ENCODE results near the gene GSN. TPM values are rescaled to one million over a fixed set of nuclear protein-coding genes. Genes with fewer than 3 reads are reported as not detected.

GSN gene
- total and polyA plus RNA-seq, 2 of the 8 experiments (the other 6 are each of a cell fraction or from before 2014, with no cell fraction given), result 52.3 to 94.5 TPM

- no peaks in the 10 kb centered on the region for H3K27me3 ChIP-seq (replicated peaks in 1 of 4; ENCODE audit: control insufficient read depth in 3 of 4, extremely low read depth in 1 of 4, insufficient read depth in 3 of 4, low read length in 3 of 4)
- H3K23ac ChIP-seq (ENCODE audit: insufficient read length), result no peak overlapping the region
- no peak overlapping the region for H3K27ac ChIP-seq (ENCODE audit: low read depth, low read length)
- no peak for FAIRE-seq
- peaks cover 0 to 6% (median 0%) of the 10 kb centered on the region in 4 experiments; a peak in 3 of 8 replicates for H3K36me3 ChIP-seq (ENCODE audit: control insufficient read depth in 2 of 4, insufficient read depth in 4 of 4, low read length in 3 of 4)
- TF ChIP-seq USF2 (IDR thresholded peaks at IDR 0.05; ENCODE audit: low read length) (no peak), CTCF (IDR thresholded peaks at IDR 0.05; ENCODE audit: control extremely low read depth in 1 of 3, insufficient read depth in 1 of 3, low read depth in 1 of 3, low read length in 3 of 3) (no peak)
- 91% methylated on average over 10 of the region's 10 CpGs; no CpG with 5 or more reads in 1 of the 2 experiments for WGBS, 2 experiments (ENCODE audit: extremely low coverage in 1 of 2, insufficient coverage in 1 of 2, insufficient read length in 1 of 2, insufficient replicate concordance in 2 of 2, low coverage in 1 of 2, low lambda C conversion rate in 2 of 2, missing lambda C conversion rate in 1 of 2)
- no peak overlapping the region for H2BK15ac ChIP-seq (ENCODE audit: low read length)
- H2AFZ ChIP-seq (ENCODE audit: low read length), result no peak overlapping the region
- no peaks in the 10 kb centered on the region for H3K79me2 ChIP-seq (ENCODE audit: control insufficient read depth in 1 of 2, insufficient read depth in 2 of 2, low read length in 2 of 2)
- no peaks in the 10 kb centered on the region for H3K23me2 ChIP-seq (ENCODE audit: low read depth, low read length)
- no peak overlapping the region for H3K9ac ChIP-seq (replicated peaks in 1 of 4; ENCODE audit: extremely low read depth in 1 of 4, low read depth in 3 of 4, low read length in 3 of 4)
- no peak overlapping the region for H3K4ac ChIP-seq (replicated peaks; ENCODE audit: insufficient read length, low read depth, low read length)
- POLR2A ChIA-PET (ENCODE audit: partially characterized antibody), result no interaction called here
- no peak overlapping the region for H3K18ac ChIP-seq (ENCODE audit: extremely low read depth, low read length)
- H4K5ac ChIP-seq (ENCODE audit: insufficient read length, low read depth, low read length), result no peak overlapping the region
- no peak overlapping the region for H2BK20ac ChIP-seq (ENCODE audit: low read length)
- H3K56ac ChIP-seq (replicated peaks; ENCODE audit: insufficient read length, low read depth, low read length), result no peak overlapping the region
- no peak overlapping the region for H3K14ac ChIP-seq (ENCODE audit: insufficient read length)
- no peak for DNase-seq (ENCODE audit: low read depth in 1 of 2, low spot score in 2 of 2)
- no peaks in the 10 kb centered on the region for H3K9me3 ChIP-seq (ENCODE audit: insufficient read depth in 2 of 2, low read depth in 1 of 2, low read length in 1 of 2)
- CTCF ChIA-PET (ENCODE audit: partially characterized antibody), result interaction anchor here (0.7 to 2.3 kb wide), 2 partner anchors 47 to 76 kb away, joined by 3 to 6 read pairs; no protein-coding TSS in a partner anchor
- H4K91ac ChIP-seq (replicated peaks; ENCODE audit: insufficient read length, low read length), result no peak overlapping the region
- no peak overlapping the region for H3K4me3 ChIP-seq (ENCODE audit: extremely low read depth in 1 of 4, insufficient read depth in 2 of 4, low read depth in 3 of 4, low read length in 4 of 4)
- no peak overlapping the region for H4K8ac ChIP-seq (ENCODE audit: extremely low read depth, insufficient read depth, low read length)
- no peaks in the 10 kb centered on the region for H3K4me1 ChIP-seq (replicated peaks in 1 of 4; ENCODE audit: control insufficient read depth in 3 of 4, insufficient read depth in 4 of 4, low read length in 3 of 4)
- H2AK5ac ChIP-seq (ENCODE audit: low read depth, low read length), result no peak overlapping the region
- H3K4me2 ChIP-seq (ENCODE audit: insufficient read depth in 1 of 2, low read depth in 2 of 2, low read length in 2 of 2), result no peak overlapping the region
- H2BK12ac ChIP-seq (ENCODE audit: low read depth, low read length), result no peak overlapping the region
- no peak overlapping the region for H2BK120ac ChIP-seq (replicated peaks; ENCODE audit: low read depth, low read length)
- H2BK5ac ChIP-seq (ENCODE audit: low read depth, low read length), result no peak overlapping the region
- H3K79me1 ChIP-seq (ENCODE audit: low read depth, low read length), result no peaks in the 10 kb centered on the region
- H4K20me1 ChIP-seq (replicated peaks in 1 of 2; ENCODE audit: control insufficient read depth in 1 of 2, insufficient read depth in 2 of 2, low read length in 2 of 2), result peaks cover 0 to 3% of the 10 kb centered on the region in 2 experiments
Observed at GRCh38 chr9:121323449-121324151, 55.6 kb downstream of the GSN start.

Measured in H1 (cell line).